Suppressor macrophage (primary cell): ENCODE measurements around the gene SVBP.

Experiments used
- DNase-seq, 4 experiments: peaks; one replicate each; pipeline ENCODE4 v3.0.0-alpha.2; 2020 to 2022

The SVBP gene

GRCh38 chr1:42759114-42759513 is 58.1 kb downstream of the SVBP start:
- peak in 3 of 4 experiments; percentile 14 to 41 (median 40) for DNase-seq

- DNase-seq, result peak in 3 of 4 experiments; percentile 31 to 59 (median 58)
These were observed 58.6 kb downstream of the SVBP start for GRCh38 chr1:42758641-42759040.

GRCh38 chr1:42757892-42758275 is 59.3 kb downstream of the SVBP start:
- DNase-seq, result no peak
